Peyer's patch (tissue), 4 donors: ENCODE measurements around the gene OR9A4. TPM values are rescaled to one million over a fixed set of nuclear protein-coding genes. Genes with fewer than 3 reads are reported as not detected.
"Not testable (repeated sequence)": the region's sequence is repeated elsewhere in the genome, so short reads cannot be mapped to it uniquely, and the experiment has no call there.

Experiments used
- DNase-seq, 3 donors: peaks; one replicate each; pipeline ENCODE4 v3.0.0-alpha.2; 2017 to 2019
- H3K27ac ChIP-seq, 4 donors: fragments of 200-600 bp; sonication (generic); one replicate each; pipeline ENCODE4 v1.5.1; 2016 to 2019
- H3K27me3 ChIP-seq, 2 donors: fragments of 200-600 bp; sonication (generic); one replicate each; pipeline ENCODE4 v1.5.1; 2019
- H3K36me3 ChIP-seq, 3 donors: fragments of 200-600 bp; sonication (generic); one replicate each; pipeline ENCODE4 v1.5.1; 2016 to 2019
- H3K4me1 ChIP-seq, 4 donors: fragments of 200-600 bp; sonication (generic); one replicate each; pipeline ENCODE4 v1.5.1; 2016 to 2019
- H3K4me3 ChIP-seq, 4 donors: fragments of 200-600 bp; sonication (generic); 1 replicate in 3 of 4; 2 replicates in 1 of 4; pipeline ENCODE4 v1.5.1; 2016 to 2019; ENCODE audit warnings: mild to moderate bottlenecking in 1 of 4
- H3K9me3 ChIP-seq, 4 donors: fragments of 200-600 bp; sonication (generic); one replicate each; pipeline ENCODE4 v1.5.1; 2016 to 2019; ENCODE audit warnings: mild to moderate bottlenecking in 1 of 4
- POLR2A ChIP-seq, 2 donors: fragments of 450-650 bp; IDR thresholded peaks; one replicate each; pipeline ENCODE4 v1.5.1; 2017; ENCODE audit warnings: antibody characterized with exemption in 2 of 2, mild to moderate bottlenecking in 2 of 2, moderate library complexity in 2 of 2
- total RNA-seq, 4 donors: library from RNA; depleted of rRNA; stranded (reverse); fragments of >200 nt; gene quantifications; one replicate each; pipeline ENCODE4 v1.1.0, GENCODE V29; 2016
- TF ChIP-seq, protein P1 (sequence below), 6 experiments: fragments of 450-650 bp in 4 of 6; fragments of 200-600 bp in 2 of 6; sonication (generic) in 1 of 6; IDR thresholded peaks; one replicate each; pipeline ENCODE4 v1.5.1; 2017 to 2019; ENCODE audit warnings: antibody characterized with exemption in 6 of 6, mild to moderate bottlenecking in 3 of 6, moderate library complexity in 1 of 6

Gene OR9A4
- total RNA-seq, 4 donors from 2014 or later: not detected

DNA sequence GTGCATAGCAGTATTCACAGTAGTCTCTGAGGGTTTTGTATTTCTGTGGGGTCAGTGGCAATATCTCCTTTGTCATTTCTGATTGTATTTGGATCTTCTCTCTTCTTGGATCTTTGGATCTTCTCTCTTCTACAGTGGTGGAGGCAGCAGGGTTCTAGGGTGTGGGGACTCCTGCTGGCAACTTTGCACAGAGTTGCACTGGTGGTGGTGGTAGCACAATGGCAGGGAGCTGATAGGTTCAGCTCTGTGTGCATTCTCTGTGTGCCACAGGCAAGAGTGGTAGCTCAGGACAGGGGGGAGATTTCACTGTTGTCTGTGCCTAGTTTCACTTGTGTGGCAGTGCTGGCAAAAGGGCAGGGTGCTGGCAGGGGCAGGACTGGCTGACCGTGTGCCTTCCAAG is 39.8 kb upstream of the OR9A4 start:
- no peaks in the 10 kb centered on the region for H3K27me3 ChIP-seq
- H3K4me1 ChIP-seq: no peaks in the 10 kb centered on the region
- H3K9me3 ChIP-seq: no peaks in the 10 kb centered on the region
- no peak for DNase-seq
- no peak overlapping the region for H3K27ac ChIP-seq
- no peak overlapping the region for H3K4me3 ChIP-seq
- H3K36me3 ChIP-seq: no peaks in the 10 kb centered on the region
- TF ChIP-seq POLR2A (IDR thresholded peaks at IDR 0.05): no peak
- TF ChIP-seq, protein P1, sequence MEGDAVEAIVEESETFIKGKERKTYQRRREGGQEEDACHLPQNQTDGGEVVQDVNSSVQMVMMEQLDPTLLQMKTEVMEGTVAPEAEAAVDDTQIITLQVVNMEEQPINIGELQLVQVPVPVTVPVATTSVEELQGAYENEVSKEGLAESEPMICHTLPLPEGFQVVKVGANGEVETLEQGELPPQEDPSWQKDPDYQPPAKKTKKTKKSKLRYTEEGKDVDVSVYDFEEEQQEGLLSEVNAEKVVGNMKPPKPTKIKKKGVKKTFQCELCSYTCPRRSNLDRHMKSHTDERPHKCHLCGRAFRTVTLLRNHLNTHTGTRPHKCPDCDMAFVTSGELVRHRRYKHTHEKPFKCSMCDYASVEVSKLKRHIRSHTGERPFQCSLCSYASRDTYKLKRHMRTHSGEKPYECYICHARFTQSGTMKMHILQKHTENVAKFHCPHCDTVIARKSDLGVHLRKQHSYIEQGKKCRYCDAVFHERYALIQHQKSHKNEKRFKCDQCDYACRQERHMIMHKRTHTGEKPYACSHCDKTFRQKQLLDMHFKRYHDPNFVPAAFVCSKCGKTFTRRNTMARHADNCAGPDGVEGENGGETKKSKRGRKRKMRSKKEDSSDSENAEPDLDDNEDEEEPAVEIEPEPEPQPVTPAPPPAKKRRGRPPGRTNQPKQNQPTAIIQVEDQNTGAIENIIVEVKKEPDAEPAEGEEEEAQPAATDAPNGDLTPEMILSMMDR (IDR thresholded peaks at IDR 0.05): no peak

DNA sequence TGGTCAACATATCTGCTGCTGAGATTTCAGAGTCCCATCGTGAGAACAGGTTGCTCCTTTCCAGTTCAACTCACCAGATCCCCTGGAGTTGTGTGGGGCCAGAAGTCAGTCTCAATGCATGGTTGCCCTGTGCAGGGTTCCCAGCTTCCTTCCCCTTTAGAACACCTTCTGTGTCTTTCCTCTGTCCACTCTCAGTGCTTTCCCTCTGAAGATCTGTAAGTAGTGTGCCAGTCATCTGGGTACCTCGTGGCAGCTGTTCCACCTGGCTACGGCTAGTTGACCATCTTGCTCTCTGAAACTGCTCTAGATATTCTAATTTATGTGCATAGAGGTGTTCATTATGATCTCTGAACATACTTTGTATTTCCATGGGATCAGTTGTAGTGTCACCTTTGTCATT is 38.8 kb upstream of the OR9A4 start:
- H3K4me3 ChIP-seq: no peak overlapping the region
- no peak overlapping the region for H3K27ac ChIP-seq
- H3K36me3 ChIP-seq: no peaks in the 10 kb centered on the region

DNA sequence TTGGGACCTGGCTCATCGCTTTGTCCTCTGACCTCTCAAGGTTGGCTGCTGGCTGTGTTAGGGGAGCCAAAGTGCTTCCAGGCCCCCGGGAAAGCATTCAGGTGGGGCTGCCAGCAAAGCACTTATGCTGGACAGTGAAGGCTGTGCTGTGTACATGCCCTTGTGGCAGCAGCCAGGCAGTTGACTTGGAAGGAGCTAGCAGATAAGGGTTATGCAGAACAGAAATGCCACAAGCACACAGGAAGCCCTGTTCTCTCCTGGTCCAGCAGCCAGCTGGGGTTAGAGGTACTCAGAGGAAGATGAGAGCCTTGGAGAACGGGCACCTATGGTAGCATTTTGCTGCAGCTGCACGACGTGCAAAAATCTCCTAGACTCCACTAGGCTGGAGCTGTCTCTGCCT is 35.2 kb upstream of the OR9A4 start:
- Histone ChIP-seq H3K9me3 (no peaks in the 10 kb centered on the region), H3K27me3 (no peaks in the 10 kb centered on the region), H3K27ac (no peak overlapping the region), H3K4me3 (no peak overlapping the region), H3K36me3 (no peaks in the 10 kb centered on the region), H3K4me1 (no peaks in the 10 kb centered on the region)
- no peak for DNase-seq
- TF ChIP-seq POLR2A (IDR thresholded peaks at IDR 0.05): no peak
- TF ChIP-seq, protein P1 (IDR thresholded peaks at IDR 0.05): no peak

More for the DNA sequence above, 38.8 kb upstream of the OR9A4 start:
- no peak for TF ChIP-seq POLR2A (IDR thresholded peaks at IDR 0.05)
- TF ChIP-seq, protein P1 (IDR thresholded peaks at IDR 0.05): no peak
- no peaks in the 10 kb centered on the region for H3K9me3 ChIP-seq
- H3K4me1 ChIP-seq: no peaks in the 10 kb centered on the region
- H3K27me3 ChIP-seq: no peaks in the 10 kb centered on the region
- no peak for DNase-seq

DNA sequence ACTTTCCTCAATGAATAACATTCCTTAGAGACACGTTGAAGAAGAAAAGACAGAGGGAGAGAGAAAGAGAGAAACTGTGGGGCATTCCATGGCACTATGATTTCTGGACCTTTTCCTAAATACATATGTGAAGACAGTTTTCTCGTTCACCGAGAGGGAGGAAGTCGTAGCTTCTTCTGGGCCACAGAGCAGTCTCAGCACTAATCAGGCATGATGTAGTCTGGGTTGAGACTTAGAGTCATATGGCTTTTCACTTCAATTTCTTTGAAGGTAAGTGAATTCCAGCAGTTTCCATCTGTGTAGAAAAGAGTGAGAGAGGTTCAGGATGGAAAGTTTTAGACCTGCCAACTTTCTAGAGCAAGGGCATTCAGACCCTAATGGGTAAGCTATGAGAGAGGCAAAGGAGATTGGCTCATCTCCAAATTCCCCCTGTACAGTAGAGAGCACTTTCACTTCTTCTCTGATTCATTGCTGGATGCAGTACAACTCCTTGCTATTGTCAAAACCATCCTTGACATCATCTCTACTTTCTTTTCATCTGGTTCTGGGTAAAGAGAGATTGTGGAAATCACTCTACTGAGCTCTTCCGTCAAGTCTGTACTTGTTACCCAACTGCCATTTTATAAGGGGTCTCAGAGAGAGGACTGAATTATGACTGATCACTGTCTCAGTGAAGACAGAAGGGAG is 31.5 kb upstream of the OR9A4 start:
- no peaks in the 10 kb centered on the region for H3K27me3 ChIP-seq
- H3K9me3 ChIP-seq: no peaks in the 10 kb centered on the region
- H3K4me3 ChIP-seq: no peak overlapping the region
- H3K4me1 ChIP-seq: no peaks in the 10 kb centered on the region
- H3K36me3 ChIP-seq: no peaks in the 10 kb centered on the region
- TF ChIP-seq, protein P1 (IDR thresholded peaks at IDR 0.05): no peak
- no peak overlapping the region for H3K27ac ChIP-seq
- DNase-seq: no peak

DNA sequence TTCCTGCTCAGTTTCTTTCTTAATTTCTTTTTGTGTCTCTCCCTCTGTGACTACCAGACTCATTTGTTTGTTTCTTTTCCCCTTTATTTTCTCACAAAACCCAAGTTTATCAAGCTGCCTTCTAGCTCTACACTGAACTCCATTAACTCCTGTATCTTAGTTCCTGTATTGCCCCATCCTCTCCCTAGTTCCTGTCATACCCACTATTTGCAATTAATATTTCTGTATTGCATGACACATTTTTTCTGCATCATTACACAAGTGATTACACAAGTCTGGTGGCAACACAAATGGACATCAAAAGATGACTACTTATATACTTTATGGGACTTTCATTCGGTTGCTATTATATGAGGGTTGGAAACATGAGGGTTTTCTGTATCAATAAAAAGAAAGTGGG is 26.9 kb upstream of the OR9A4 start:
- no peak overlapping the region for H3K27ac ChIP-seq
- no peaks in the 10 kb centered on the region for H3K9me3 ChIP-seq
- H3K27me3 ChIP-seq: no peaks in the 10 kb centered on the region
- no peak overlapping the region for H3K4me3 ChIP-seq
- TF ChIP-seq, protein P1 (IDR thresholded peaks at IDR 0.05): no peak
- no peak for TF ChIP-seq POLR2A (IDR thresholded peaks at IDR 0.05)
- H3K36me3 ChIP-seq: no peaks in the 10 kb centered on the region
- H3K4me1 ChIP-seq: no peaks in the 10 kb centered on the region
- no peak for DNase-seq

DNA sequence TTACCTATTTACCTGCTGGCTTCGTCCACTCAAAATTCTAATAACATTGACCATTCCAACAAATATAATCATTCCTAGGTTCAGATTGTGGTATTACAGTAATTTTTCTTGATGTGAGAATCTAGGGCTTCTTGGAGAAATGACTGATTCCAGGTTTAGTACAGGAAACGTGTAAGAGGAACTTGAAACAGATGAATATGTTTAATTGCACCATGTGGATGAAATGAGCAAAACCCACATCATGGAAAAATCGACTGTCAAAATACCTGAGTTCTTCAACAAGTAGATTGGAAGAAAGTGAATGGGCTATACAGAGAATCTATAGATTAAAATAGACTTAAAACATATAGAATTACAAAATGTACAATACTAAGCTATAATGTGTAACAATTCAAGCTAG is 24.9 kb upstream of the OR9A4 start:
- H3K27me3 ChIP-seq: no peaks in the 10 kb centered on the region
- no peak overlapping the region for H3K4me3 ChIP-seq
- H3K4me1 ChIP-seq: no peaks in the 10 kb centered on the region
- H3K9me3 ChIP-seq: no peaks in the 10 kb centered on the region
- H3K27ac ChIP-seq: no peak overlapping the region
- no peak for DNase-seq
- TF ChIP-seq, protein P1 (IDR thresholded peaks at IDR 0.05): no peak
- TF ChIP-seq POLR2A (IDR thresholded peaks at IDR 0.05): no peak
- no peaks in the 10 kb centered on the region for H3K36me3 ChIP-seq

DNA sequence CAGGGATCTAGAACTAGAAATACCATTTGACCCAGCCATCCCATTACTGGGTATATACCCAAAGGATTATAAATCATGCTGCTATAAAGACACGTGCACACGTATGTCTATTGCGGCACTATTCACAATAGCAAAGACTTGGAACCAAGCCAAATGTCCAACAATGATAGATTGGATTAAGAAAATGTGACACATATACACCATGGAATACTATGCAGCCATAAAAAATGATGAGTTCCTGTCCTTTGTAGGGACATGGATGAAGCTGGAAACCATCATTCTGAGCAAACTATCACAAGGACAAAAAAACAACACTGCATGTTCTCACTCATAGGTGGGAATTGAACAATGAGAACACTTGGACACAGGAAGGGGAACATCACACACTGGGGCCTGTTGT is 16.8 kb upstream of the OR9A4 start:
- not testable (repeated sequence) for H3K36me3 ChIP-seq, H3K27ac ChIP-seq, H3K9me3 ChIP-seq, H3K4me1 ChIP-seq, DNase-seq, H3K27me3 ChIP-seq, H3K4me3 ChIP-seq
